Measurements from ENCODE around the gene ISCA2. TPM values are rescaled to one million over a fixed set of nuclear protein-coding genes. Genes with fewer than 3 reads are reported as not detected.

Gene ISCA2
- total and polyA plus RNA-seq, 2 experiments from 2014 or later, result 21.5 to 80.2 TPM

- WGBS (ENCODE audit: low lambda C conversion rate, missing lambda C conversion rate), result 84% methylated on average over 16 of the region's 17 CpGs
- H3K79me2 ChIP-seq, result no peaks in the 10 kb centered on the region
- H3K4me2 ChIP-seq, result no peak overlapping the region
- no peaks in the 10 kb centered on the region for H4K20me1 ChIP-seq (ENCODE audit: insufficient read depth, poor library complexity, severe bottlenecking)
- H3K9me3 ChIP-seq (ENCODE audit: low read depth), result no peaks in the 10 kb centered on the region
- no peak overlapping the region for H3K27ac ChIP-seq
- no peak overlapping the region for H2AFZ ChIP-seq
- H3K36me3 ChIP-seq (replicated peaks; ENCODE audit: insufficient read depth, low read depth), result no peaks in the 10 kb centered on the region
- no peak overlapping the region for H3K4me3 ChIP-seq
- H3K4me1 ChIP-seq (ENCODE audit: insufficient read depth), result no peaks in the 10 kb centered on the region
- H3K9me2 ChIP-seq (replicated peaks; ENCODE audit: insufficient read depth), result no peaks in the 10 kb centered on the region
- TF ChIP-seq EZH2phosphoT487 (IDR thresholded peaks at IDR 0.05; ENCODE audit: low read depth, severe bottlenecking, unreplicated experiment), result no peak
- TF ChIP-seq EZH2 (IDR thresholded peaks at IDR 0.05; ENCODE audit: borderline replicate concordance), result no peak
- TF ChIP-seq CTCF (IDR thresholded peaks at IDR 0.05; ENCODE audit: poor library complexity), result no peak
- DNase-seq (ENCODE audit: low spot score), result no peak
- no peaks in the 10 kb centered on the region for H3K27me3 ChIP-seq
Measured at GRCh38 chr14:74456684-74457564, 36.6 kb upstream of the ISCA2 start.

- no peak overlapping the region for H3K4me2 ChIP-seq
Measured at GRCh38 chr14:74457565-74457895, 36.0 kb upstream of the ISCA2 start.

GRCh38 chr14:74459289-74459946 is 34.1 kb upstream of the ISCA2 start:
- Histone ChIP-seq H3K79me2 (no peaks in the 10 kb centered on the region), H3K9me2 (replicated peaks; ENCODE audit: insufficient read depth) (no peaks in the 10 kb centered on the region), H3K4me1 (ENCODE audit: insufficient read depth) (no peaks in the 10 kb centered on the region), H3K4me3 (no peak overlapping the region), H3K27ac (no peak overlapping the region), H3K4me2 (no peak overlapping the region), H4K20me1 (ENCODE audit: insufficient read depth, poor library complexity, severe bottlenecking) (no peaks in the 10 kb centered on the region), H3K27me3 (no peaks in the 10 kb centered on the region), H3K36me3 (replicated peaks; ENCODE audit: insufficient read depth, low read depth) (no peaks in the 10 kb centered on the region), H2AFZ (no peak overlapping the region), H3K9me3 (ENCODE audit: low read depth) (no peaks in the 10 kb centered on the region)
- WGBS (ENCODE audit: low lambda C conversion rate, missing lambda C conversion rate), result 62% methylated on average over 10 of the region's 10 CpGs
- TF ChIP-seq CTCF (IDR thresholded peaks at IDR 0.05; ENCODE audit: poor library complexity) (peak; percentile 34), EZH2 (IDR thresholded peaks at IDR 0.05; ENCODE audit: borderline replicate concordance) (no peak)
- DNase-seq (ENCODE audit: low spot score), result peak; percentile 47

More at GRCh38 chr14:74457565-74457895, 36.0 kb upstream of the ISCA2 start:
- no peaks in the 10 kb centered on the region for H3K9me3 ChIP-seq (ENCODE audit: low read depth)
- no peak overlapping the region for H3K27ac ChIP-seq
- TF ChIP-seq CTCF (IDR thresholded peaks at IDR 0.05; ENCODE audit: poor library complexity) (no peak), EZH2phosphoT487 (IDR thresholded peaks at IDR 0.05; ENCODE audit: low read depth, severe bottlenecking, unreplicated experiment) (no peak), EZH2 (IDR thresholded peaks at IDR 0.05; ENCODE audit: borderline replicate concordance) (no peak)
- H3K79me2 ChIP-seq, result no peaks in the 10 kb centered on the region
- H3K4me1 ChIP-seq (ENCODE audit: insufficient read depth), result no peaks in the 10 kb centered on the region
- no peaks in the 10 kb centered on the region for H3K9me2 ChIP-seq (replicated peaks; ENCODE audit: insufficient read depth)
- no peaks in the 10 kb centered on the region for H3K27me3 ChIP-seq
- no peak overlapping the region for H3K4me3 ChIP-seq
- H4K20me1 ChIP-seq (ENCODE audit: insufficient read depth, poor library complexity, severe bottlenecking), result no peaks in the 10 kb centered on the region
- WGBS (ENCODE audit: low lambda C conversion rate, missing lambda C conversion rate), result 82% methylated on average over 4 of the region's 4 CpGs
- H3K36me3 ChIP-seq (replicated peaks; ENCODE audit: insufficient read depth, low read depth), result no peaks in the 10 kb centered on the region
- DNase-seq (ENCODE audit: low spot score), result no peak
- no peak overlapping the region for H2AFZ ChIP-seq

Data from hepatocyte (in vitro differentiated cells).